OCI-LY1 (cell line): ENCODE data around the gene CRISP1.

ENCODE experiments used
- H2AFZ ChIP-seq: fragments of 200-600 bp; sonication (generic), shearing (Covaris generic); 2 replicates; pipeline ENCODE4 v1.6.0; 2014; ENCODE audit warnings: antibody characterized with exemption, mild to moderate bottlenecking, low read length
- H3F3A ChIP-seq: fragments of 200-600 bp; sonication (generic), shearing (Covaris generic); 2 replicates; pipeline ENCODE4 v1.6.0; 2014; ENCODE audit warnings: mild to moderate bottlenecking, antibody characterized with exemption, low read length, moderate library complexity; ENCODE audit not compliant: insufficient read depth
- H3K27ac ChIP-seq: fragments of 200-600 bp; sonication (generic); 2 replicates; pipeline ENCODE4 v1.5.1; 2014; ENCODE audit warnings: low read length, mixed run types, mild to moderate bottlenecking, low read depth; ENCODE audit not compliant: poor library complexity, severe bottlenecking
- H3K27me3 ChIP-seq: fragments of 200-600 bp; sonication (generic); 2 replicates; pipeline ENCODE4 v1.6.0; 2014; ENCODE audit warnings: antibody characterized with exemption, mild to moderate bottlenecking, low read length, moderate library complexity; ENCODE audit not compliant: insufficient read depth
- H3K36me3 ChIP-seq: fragments of 200-600 bp; sonication (generic); 2 replicates; pipeline ENCODE4 v1.6.1; 2014; ENCODE audit warnings: mild to moderate bottlenecking, antibody characterized with exemption, low read length, moderate library complexity, mixed read lengths; ENCODE audit not compliant: insufficient read depth
- H3K4me1 ChIP-seq: fragments of 200-600 bp; sonication (generic); 2 replicates; pipeline ENCODE4 v1.5.1; 2014; ENCODE audit warnings: mild to moderate bottlenecking, low read length, moderate library complexity; ENCODE audit not compliant: insufficient read depth, severe bottlenecking
- H3K4me2 ChIP-seq: fragments of 200-600 bp; sonication (generic), shearing (Covaris generic); 2 replicates; pipeline ENCODE4 v1.6.1; 2014; ENCODE audit warnings: low read length
- H3K4me3 ChIP-seq: fragments of 200-600 bp; sonication (generic); 2 replicates; pipeline ENCODE4 v1.5.1; 2014; ENCODE audit warnings: low read length, low read depth, mild to moderate bottlenecking, mixed read lengths; ENCODE audit not compliant: poor library complexity, severe bottlenecking
- H3K79me2 ChIP-seq: fragments of 200-600 bp; shearing (Covaris generic); 2 replicates; pipeline ENCODE4 v1.6.1; 2016; ENCODE audit warnings: mixed run types, low read length, mixed read lengths; ENCODE audit not compliant: insufficient read depth
- H3K9ac ChIP-seq: fragments of 200-600 bp; sonication (generic), shearing (Covaris generic); 2 replicates; pipeline ENCODE4 v1.6.1; 2014; ENCODE audit warnings: mild to moderate bottlenecking, low read length, mixed read lengths
- H3K9me2 ChIP-seq: fragments of 200-600 bp; sonication (generic), shearing (Covaris generic); 2 replicates; pipeline ENCODE4 v1.6.1; 2014; ENCODE audit warnings: low read depth, mild to moderate bottlenecking, low read length, mixed read lengths
- H3K9me3 ChIP-seq: fragments of 200-600 bp; shearing (Covaris generic); 2 replicates; pipeline ENCODE4 v1.6.1; 2014; ENCODE audit warnings: low read length, mixed read lengths
- H4K20me1 ChIP-seq: fragments of 200-600 bp; sonication (generic), shearing (Covaris generic); 2 replicates; pipeline ENCODE4 v1.6.0; 2016; ENCODE audit warnings: mild to moderate bottlenecking, low read length; ENCODE audit not compliant: insufficient read depth
- EZH2 ChIP-seq: fragments of 200-600 bp; sonication (generic), shearing (Covaris generic); IDR thresholded peaks from 2 replicates; pipeline ENCODE4 v1.8.0; 2017; ENCODE audit warnings: borderline replicate concordance, mixed run types, mild to moderate bottlenecking, antibody characterized with exemption, low read length, moderate library complexity, mixed read lengths
- TF ChIP-seq, protein P1 (sequence below): fragments of 200-600 bp; sonication (generic), shearing (Covaris generic); IDR thresholded peaks from 2 replicates; pipeline ENCODE4 v1.5.1; 2017; ENCODE audit warnings: mild to moderate bottlenecking, antibody characterized with exemption, low read length, moderate library complexity, mixed read lengths

CRISP1 gene

GRCh38 chr6:49866485-49866943, at the start of gene CRISP1:
CRISP1 (minus strand) TSS chr6:49866535; CDS start chr6:49857400, 9,135 bp downstream.
- H3K9me3 ChIP-seq: no peaks in the 10 kb centered on the region
- H3K79me2 ChIP-seq: no peaks in the 10 kb centered on the region
- no peaks in the 10 kb centered on the region for H3K27me3 ChIP-seq
- no peaks in the 10 kb centered on the region for H3F3A ChIP-seq
- no peaks in the 10 kb centered on the region for H3K9me2 ChIP-seq
- H2AFZ ChIP-seq: no peak within 1 kb of the TSS
- H3K9ac ChIP-seq: no peak within 1 kb of the TSS
- no peak within 1 kb of the TSS for H3K4me2 ChIP-seq
- no peaks in the 10 kb centered on the region for H4K20me1 ChIP-seq
- no peaks in the 10 kb centered on the region for H3K4me1 ChIP-seq
- no peak within 1 kb of the TSS for H3K27ac ChIP-seq
- no peak within 1 kb of the TSS for H3K4me3 ChIP-seq
- no peak for TF ChIP-seq EZH2
- TF ChIP-seq, protein P1, sequence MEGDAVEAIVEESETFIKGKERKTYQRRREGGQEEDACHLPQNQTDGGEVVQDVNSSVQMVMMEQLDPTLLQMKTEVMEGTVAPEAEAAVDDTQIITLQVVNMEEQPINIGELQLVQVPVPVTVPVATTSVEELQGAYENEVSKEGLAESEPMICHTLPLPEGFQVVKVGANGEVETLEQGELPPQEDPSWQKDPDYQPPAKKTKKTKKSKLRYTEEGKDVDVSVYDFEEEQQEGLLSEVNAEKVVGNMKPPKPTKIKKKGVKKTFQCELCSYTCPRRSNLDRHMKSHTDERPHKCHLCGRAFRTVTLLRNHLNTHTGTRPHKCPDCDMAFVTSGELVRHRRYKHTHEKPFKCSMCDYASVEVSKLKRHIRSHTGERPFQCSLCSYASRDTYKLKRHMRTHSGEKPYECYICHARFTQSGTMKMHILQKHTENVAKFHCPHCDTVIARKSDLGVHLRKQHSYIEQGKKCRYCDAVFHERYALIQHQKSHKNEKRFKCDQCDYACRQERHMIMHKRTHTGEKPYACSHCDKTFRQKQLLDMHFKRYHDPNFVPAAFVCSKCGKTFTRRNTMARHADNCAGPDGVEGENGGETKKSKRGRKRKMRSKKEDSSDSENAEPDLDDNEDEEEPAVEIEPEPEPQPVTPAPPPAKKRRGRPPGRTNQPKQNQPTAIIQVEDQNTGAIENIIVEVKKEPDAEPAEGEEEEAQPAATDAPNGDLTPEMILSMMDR: no peak
- H3K36me3 ChIP-seq: no peaks in the 10 kb centered on the region

DNA sequence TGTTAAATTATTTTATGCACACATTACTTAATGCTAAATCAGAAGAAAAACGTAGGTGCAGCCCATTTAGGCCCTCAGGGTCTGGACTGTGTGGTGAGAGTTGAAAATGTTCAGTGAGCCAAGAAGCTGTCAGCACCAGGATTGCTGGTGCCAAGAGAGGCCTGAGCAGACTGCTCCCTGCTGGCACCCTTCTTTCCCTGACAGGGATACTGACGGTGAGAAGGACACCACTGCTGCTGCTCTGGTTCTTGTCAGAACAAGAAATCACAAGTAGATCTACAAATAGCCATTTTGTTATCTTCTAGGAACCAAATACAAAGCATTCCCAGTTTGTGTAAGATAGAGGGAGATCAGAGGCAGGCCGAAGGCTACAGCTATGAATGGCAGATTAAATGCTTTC, 48.7 kb upstream of the CRISP1 start:
- Histone ChIP-seq H4K20me1 (no peaks in the 10 kb centered on the region), H3K9me3 (no peaks in the 10 kb centered on the region), H3K27ac (no peak overlapping the region), H3K79me2 (no peaks in the 10 kb centered on the region), H3K9ac (no peak overlapping the region), H3K9me2 (no peaks in the 10 kb centered on the region), H3K36me3 (no peaks in the 10 kb centered on the region), H3K27me3 (no peaks in the 10 kb centered on the region), H3K4me1 (no peaks in the 10 kb centered on the region), H3K4me2 (no peak overlapping the region), H3K4me3 (no peak overlapping the region), H2AFZ (no peak overlapping the region), H3F3A (no peaks in the 10 kb centered on the region)
- TF ChIP-seq EZH2: no peak

GRCh38 chr6:49913636-49914375, 47.5 kb upstream of the CRISP1 start:
- Histone ChIP-seq H3K9me3 (no peaks in the 10 kb centered on the region), H3K27me3 (no peaks in the 10 kb centered on the region), H2AFZ (no peak overlapping the region), H3K9me2 (no peaks in the 10 kb centered on the region), H4K20me1 (no peaks in the 10 kb centered on the region), H3K79me2 (no peaks in the 10 kb centered on the region), H3K9ac (no peak overlapping the region), H3K4me2 (no peak overlapping the region), H3F3A (no peaks in the 10 kb centered on the region), H3K4me3 (no peak overlapping the region), H3K27ac (no peak overlapping the region), H3K4me1 (no peaks in the 10 kb centered on the region), H3K36me3 (no peaks in the 10 kb centered on the region)
- no peak for TF ChIP-seq EZH2
- TF ChIP-seq, protein P1: no peak

GRCh38 chr6:49912196-49912595, 45.9 kb upstream of the CRISP1 start:
- no peak overlapping the region for H3K4me3 ChIP-seq
- H3K27me3 ChIP-seq: no peaks in the 10 kb centered on the region
- H3K9me3 ChIP-seq: no peaks in the 10 kb centered on the region
- no peaks in the 10 kb centered on the region for H3K4me1 ChIP-seq
- H3K27ac ChIP-seq: no peak overlapping the region
- H3F3A ChIP-seq: no peaks in the 10 kb centered on the region
- H3K4me2 ChIP-seq: no peak overlapping the region
- no peaks in the 10 kb centered on the region for H4K20me1 ChIP-seq
- H3K9me2 ChIP-seq: no peaks in the 10 kb centered on the region
- TF ChIP-seq EZH2: no peak
- TF ChIP-seq, protein P1: no peak
- no peaks in the 10 kb centered on the region for H3K36me3 ChIP-seq
- no peak overlapping the region for H3K9ac ChIP-seq
- H2AFZ ChIP-seq: no peak overlapping the region
- H3K79me2 ChIP-seq: no peaks in the 10 kb centered on the region
